HG02943 (cell line): ENCODE data around the gene MCAT.

Experiments
- ATAC-seq: cut with Tn5 transposase; IDR thresholded peaks from one replicate; pipeline ENCODE4 v1.9.1; 2021; ENCODE audit warnings: mild to moderate bottlenecking, low read depth, moderate library complexity; ENCODE audit not compliant: unreplicated experiment

MCAT gene

GRCh38 chr22:43098356-43098755, 44.8 kb downstream of the MCAT start:
- ATAC-seq: no peak

- ATAC-seq: no peak
These were observed 46.8 kb downstream of the MCAT start for GRCh38 chr22:43096420-43096819.

- ATAC-seq: no peak
These were observed 48.6 kb downstream of the MCAT start for GRCh38 chr22:43094551-43094950.

GRCh38 chr22:43094085-43094484, 49.1 kb downstream of the MCAT start:
- no peak for ATAC-seq

- ATAC-seq: no peak
These were observed 51.1 kb downstream of the MCAT start for GRCh38 chr22:43092085-43092484.

GRCh38 chr22:43090130-43090789, 52.9 kb downstream of the MCAT start:
- ATAC-seq: no peak

GRCh38 chr22:43088984-43089717, 54.0 kb downstream of the MCAT start, which contains the start of gene TTLL1:
TSS of gene TTLL1 (minus strand) at chr22:43089391. CDS start at chr22:43075586, 13,805 bp downstream.
- ATAC-seq: peak; percentile 61

GRCh38 chr22:43088627-43088983, 54.6 kb downstream of the MCAT start:
- ATAC-seq: no peak

GRCh38 chr22:43085658-43086606, 57.3 kb downstream of the MCAT start:
- no peak for ATAC-seq
